Endometrial microvascular endothelial cells (primary cell): ENCODE results near the gene STAU1. TPM values are rescaled to one million over a fixed set of nuclear protein-coding genes. Genes with fewer than 3 reads are reported as not detected.
"Not testable (repeated sequence)": the region's sequence is repeated elsewhere in the genome, so short reads cannot be mapped to it uniquely, and the experiment has no call there.

ENCODE experiments used
- in situ Hi-C: cut with HindIII; loops from 2 replicates; pipeline ENCODE4 v1.10.0; 2017; ENCODE audit warnings: low sequenced_read_pairs, low pct_unique_long_range_greater_than_20kb; ENCODE audit errors: inconsistent ontology term
- total RNA-seq: library from RNA; depleted of rRNA; stranded (reverse); fragments of >200 nt; gene quantifications from one replicate; pipeline ENCODE4 v1.2.3, GENCODE V29; 2015; ENCODE audit errors: inconsistent ontology term

The STAU1 gene
- 84.0 TPM for total RNA-seq

- in situ Hi-C loops = no loop called here
Observed at GRCh38 chr20:49187851-49188641, at the start of gene STAU1. Gene STAU1, minus strand, starts transcription at chr20:49188334. Its CDS starts 22,133 bp downstream, at chr20:49166201.

GRCh38 chr20:49237531-49237930 is 49.4 kb upstream of the STAU1 start:
- in situ Hi-C loops = no loop called here

- in situ Hi-C loops = no loop called here
Observed at GRCh38 chr20:49236301-49236700, 48.2 kb upstream of the STAU1 start.

- in situ Hi-C loops = no loop called here
Observed at GRCh38 chr20:49234831-49235230, 46.7 kb upstream of the STAU1 start.

- in situ Hi-C loops = no loop called here
Observed at GRCh38 chr20:49233226-49233625, 45.1 kb upstream of the STAU1 start.

GRCh38 chr20:49231471-49231870 is 43.3 kb upstream of the STAU1 start:
- in situ Hi-C loops = no loop called here

- in situ Hi-C loops = no loop called here
Observed at GRCh38 chr20:49230561-49231133, 42.5 kb upstream of the STAU1 start.

- in situ Hi-C loops = no loop called here
Observed at GRCh38 chr20:49230021-49230420, 41.9 kb upstream of the STAU1 start.

- in situ Hi-C loops = no loop called here
Observed at GRCh38 chr20:49229381-49229780, 41.2 kb upstream of the STAU1 start.

GRCh38 chr20:49228676-49229075 is 40.5 kb upstream of the STAU1 start:
- in situ Hi-C loops = no loop called here

GRCh38 chr20:49225896-49226295 is 37.8 kb upstream of the STAU1 start:
- in situ Hi-C loops = no loop called here

- in situ Hi-C loops = no loop called here
Observed at GRCh38 chr20:49219924-49220831, 32.0 kb upstream of the STAU1 start.

- in situ Hi-C loops = no loop called here
Observed at GRCh38 chr20:49219091-49219923, 31.2 kb upstream of the STAU1 start, which contains the start of gene DDX27. Gene DDX27, plus strand, starts transcription at chr20:49219416. Its CDS starts 33 bp downstream, at chr20:49219449.

- in situ Hi-C loops = not testable (repeated sequence)
Observed at GRCh38 chr20:49218739-49219090, 30.6 kb upstream of the STAU1 start.

- in situ Hi-C loops = no loop called here
Observed at GRCh38 chr20:49216991-49217578, 29.0 kb upstream of the STAU1 start.

- in situ Hi-C loops = no loop called here
Observed at GRCh38 chr20:49215232-49215631, 27.1 kb upstream of the STAU1 start.

- in situ Hi-C loops = no loop called here
Observed at GRCh38 chr20:49214571-49214970, 26.4 kb upstream of the STAU1 start.

- in situ Hi-C loops = no loop called here
Observed at GRCh38 chr20:49210757-49211110, 22.6 kb upstream of the STAU1 start.
